Body of pancreas (tissue), 4 donors: Measurements from ENCODE around the gene DUS2. TPM values are rescaled to one million over a fixed set of nuclear protein-coding genes. Genes with fewer than 3 reads are reported as not detected.
"Not testable (repeated sequence)": the region's sequence is repeated elsewhere in the genome, so short reads cannot be mapped to it uniquely, and the experiment has no call there.

ENCODE experiments used
- ATAC-seq: fragments of 150-250 bp; one replicate; pipeline ENCODE4 v1.9.1; 2016
- DNase-seq, 4 donors: peaks; one replicate each; pipeline ENCODE4 v3.0.0-alpha.2; 2019
- H3K27ac ChIP-seq, 4 donors: fragments of 200-600 bp; sonication (generic); 1 replicate in 3 of 4; 2 replicates in 1 of 4; pipeline versions ENCODE4 v1.5.1 to v1.6.1; 2016 to 2019; ENCODE audit warnings: mild to moderate bottlenecking in 1 of 4, mixed read lengths in 1 of 4, moderate library complexity in 1 of 4
- H3K27me3 ChIP-seq, 2 donors: fragments of 200-600 bp; sonication (generic); one replicate each; pipeline ENCODE4 v1.6.0; 2016; ENCODE audit warnings: mild to moderate bottlenecking in 1 of 2
- H3K36me3 ChIP-seq, 2 donors: fragments of 200-600 bp; sonication (generic); replicated peaks in 1 of 2; 2 replicates each; pipeline ENCODE4 v1.5.1; 2016; ENCODE audit warnings: low read depth in 2 of 2; ENCODE audit not compliant: insufficient read depth in 1 of 2
- H3K4me1 ChIP-seq: fragments of 200-600 bp; sonication (generic); one replicate; pipeline ENCODE4 v1.6.0; 2016
- H3K4me3 ChIP-seq, 2 donors: fragments of 200-600 bp; sonication (generic); 1 replicate in 1 of 2; 2 replicates in 1 of 2; pipeline ENCODE4 v1.5.1; 2016 to 2019
- H3K9me3 ChIP-seq, 3 donors: fragments of 200-600 bp; sonication (generic); 1 replicate in 2 of 3; 2 replicates in 1 of 3; pipeline ENCODE4 v1.5.1; 2016
- CTCF ChIP-seq, 7 experiments: fragments of 450-650 bp in 4 of 7; fragments of 200-600 bp in 3 of 7; sonication (generic) in 3 of 7; IDR thresholded peaks; one replicate each; pipeline ENCODE4 v1.5.1; 2016 to 2019; ENCODE audit warnings: antibody characterized with exemption in 7 of 7
- POLR2A ChIP-seq, 3 donors: fragments of 450-650 bp; IDR thresholded peaks; one replicate each; pipeline ENCODE4 v1.6.1; 2016; ENCODE audit warnings: antibody characterized with exemption in 3 of 3, mild to moderate bottlenecking in 2 of 3
- WGBS, 2 donors: methylation state at CpG; one replicate each; pipeline ENCODE4 v1.1.5; 2017; 5-methylcytosine and 5-hydroxymethylcytosine counted together
- intact Hi-C: fragments of 100-400 bp; cut with DNase I; formaldehyde crosslinking; loops from one replicate; pipeline ENCODE4 v1.15.1; 2023
- total RNA-seq, 2 donors: library from RNA; depleted of rRNA; stranded (reverse); fragments of >200 nt; gene quantifications; one replicate each; pipeline ENCODE4 v1.1.0, GENCODE V29; 2016

Gene DUS2
- total RNA-seq, 2 donors from 2014 or later, result 3.1 to 3.6 TPM

- ATAC-seq, result no peak
- 58 to 60% methylated on average over 8 of the region's 8 CpGs for WGBS, 2 donors
- no peak for DNase-seq
- Histone ChIP-seq H3K9me3 (no peaks in the 10 kb centered on the region), H3K4me3 (no peak overlapping the region), H3K27me3 (no peaks in the 10 kb centered on the region), H3K27ac (no peak overlapping the region), H3K36me3 (no peaks in the 10 kb centered on the region), H3K4me1 (peaks cover 25% of the 10 kb centered on the region)
- intact Hi-C loops, result no loop called here
- TF ChIP-seq POLR2A (IDR thresholded peaks at IDR 0.05) (no peak), CTCF (IDR thresholded peaks at IDR 0.05) (no peak)
Observed at GRCh38 chr16:68019167-68019680, 3.9 kb upstream of the DUS2 start.

GRCh38 chr16:68021490-68021889 is 1.6 kb upstream of the DUS2 start:
- DNase-seq (no peak), ATAC-seq (no peak)
- TF ChIP-seq CTCF (IDR thresholded peaks at IDR 0.05) (no peak), POLR2A (IDR thresholded peaks at IDR 0.05) (no peak)
- H3K9me3 ChIP-seq, result no peaks in the 10 kb centered on the region
- WGBS, 2 donors, result 88 to 100% methylated on average over 2 to 10 of the region's 10 CpGs
- no peak overlapping the region for H3K27ac ChIP-seq
- no peaks in the 10 kb centered on the region for H3K36me3 ChIP-seq
- intact Hi-C loops, result no loop called here
- H3K27me3 ChIP-seq, result no peaks in the 10 kb centered on the region
- peaks cover 26% of the 10 kb centered on the region for H3K4me1 ChIP-seq
- no peak overlapping the region for H3K4me3 ChIP-seq

- DNase-seq, result peak in 2 of 4 donors; percentile 12 to 14
- no peak for ATAC-seq
- WGBS, 2 donors, result 5 to 13% methylated on average over 10 to 19 of the region's 19 CpGs
- Histone ChIP-seq H3K4me1 (peaks cover 26% of the 10 kb centered on the region), H3K9me3 (no peaks in the 10 kb centered on the region), H3K36me3 (no peaks in the 10 kb centered on the region), H3K27me3 (no peaks in the 10 kb centered on the region), H3K27ac (peak overlapping the region; percentile 55 to 83 (median 68)), H3K4me3 (peak overlapping the region; percentile 68 to 93)
- intact Hi-C loops, result no loop called here
- no peak for TF ChIP-seq CTCF (IDR thresholded peaks at IDR 0.05)
- no peak for TF ChIP-seq POLR2A (IDR thresholded peaks at IDR 0.05)
Observed at GRCh38 chr16:68022278-68022727, 781 bp upstream of the DUS2 start.

- Histone ChIP-seq H3K27me3 (no peaks in the 10 kb centered on the region), H3K27ac (no peak overlapping the region), H3K9me3 (no peaks in the 10 kb centered on the region), H3K4me3 (no peak overlapping the region), H3K36me3 (no peaks in the 10 kb centered on the region), H3K4me1 (peaks cover 3% of the 10 kb centered on the region)
- no peak for DNase-seq
- intact Hi-C loops, result no loop called here
- WGBS, 2 donors, result 93 to 97% methylated on average over 3 of the region's 3 CpGs
- no peak for ATAC-seq
- TF ChIP-seq CTCF (IDR thresholded peaks at IDR 0.05) (no peak), POLR2A (IDR thresholded peaks at IDR 0.05) (no peak)
Observed at GRCh38 chr16:68028996-68029395, 5.9 kb downstream of the DUS2 start.

- ATAC-seq, H3K36me3 ChIP-seq, H3K27me3 ChIP-seq, H3K4me3 ChIP-seq, intact Hi-C loops, DNase-seq, H3K9me3 ChIP-seq, H3K4me1 ChIP-seq, H3K27ac ChIP-seq: not testable (repeated sequence)
- 83 to 86% methylated on average over 6 of the region's 6 CpGs for WGBS, 2 donors
Observed at GRCh38 chr16:68030108-68030507, 7.0 kb downstream of the DUS2 start.
